Measurements from ENCODE around the gene SYT8. TPM values are rescaled to one million over a fixed set of nuclear protein-coding genes. Genes with fewer than 3 reads are reported as not detected.

SYT8 gene
- total RNA-seq, 1 donor = not detected

- TF ChIP-seq CTCF (IDR thresholded peaks at IDR 0.05; ENCODE audit: insufficient read depth, low read depth, low read length) = no peak
- DNase-seq (ENCODE audit: low read depth) = no peak
- H3K4me3 ChIP-seq (ENCODE audit: low read depth, low read length) = no peak overlapping the region
Observed at GRCh38 chr11:1879941-1880720, 45.3 kb downstream of the SYT8 start.

DNA sequence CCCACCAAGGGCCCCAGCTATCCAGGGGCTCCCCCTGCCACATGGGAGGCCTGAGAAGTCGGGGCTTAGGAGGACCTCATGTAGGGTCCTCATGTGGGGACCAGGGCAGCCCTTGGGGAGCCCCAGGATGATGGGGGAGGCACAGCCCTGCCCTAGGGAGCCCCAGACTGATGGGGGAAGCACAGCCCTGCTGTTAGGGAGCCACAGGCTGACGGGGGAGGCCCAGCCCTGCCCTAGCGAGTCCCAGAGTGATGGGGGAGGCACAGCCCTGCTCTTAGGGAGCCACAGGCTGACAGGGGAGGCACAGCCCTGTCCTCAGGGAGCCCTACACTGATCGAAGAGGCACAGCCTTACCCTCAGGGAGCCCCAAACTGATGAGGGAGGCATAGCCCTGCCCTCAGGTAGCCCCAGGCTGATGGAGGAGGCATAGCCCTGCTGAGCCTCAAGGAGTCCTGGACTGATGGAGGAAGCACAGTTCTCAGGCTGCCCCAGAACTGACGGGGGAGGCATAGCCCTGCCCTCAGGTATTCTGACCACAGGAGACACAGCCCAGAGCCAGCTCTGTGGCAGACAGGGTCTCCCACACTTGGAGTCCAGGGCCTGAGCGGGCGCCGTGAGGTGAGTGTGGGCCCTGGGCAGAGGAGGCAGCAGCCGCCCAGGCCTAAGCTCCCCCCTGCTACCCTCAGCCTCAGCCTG, 46.1 kb downstream of the SYT8 start:
- no peak for TF ChIP-seq CTCF (IDR thresholded peaks at IDR 0.05; ENCODE audit: insufficient read depth, low read depth, low read length)
- no peak for DNase-seq (ENCODE audit: low read depth)
- H3K4me3 ChIP-seq (ENCODE audit: low read depth, low read length) = no peak overlapping the region

DNA sequence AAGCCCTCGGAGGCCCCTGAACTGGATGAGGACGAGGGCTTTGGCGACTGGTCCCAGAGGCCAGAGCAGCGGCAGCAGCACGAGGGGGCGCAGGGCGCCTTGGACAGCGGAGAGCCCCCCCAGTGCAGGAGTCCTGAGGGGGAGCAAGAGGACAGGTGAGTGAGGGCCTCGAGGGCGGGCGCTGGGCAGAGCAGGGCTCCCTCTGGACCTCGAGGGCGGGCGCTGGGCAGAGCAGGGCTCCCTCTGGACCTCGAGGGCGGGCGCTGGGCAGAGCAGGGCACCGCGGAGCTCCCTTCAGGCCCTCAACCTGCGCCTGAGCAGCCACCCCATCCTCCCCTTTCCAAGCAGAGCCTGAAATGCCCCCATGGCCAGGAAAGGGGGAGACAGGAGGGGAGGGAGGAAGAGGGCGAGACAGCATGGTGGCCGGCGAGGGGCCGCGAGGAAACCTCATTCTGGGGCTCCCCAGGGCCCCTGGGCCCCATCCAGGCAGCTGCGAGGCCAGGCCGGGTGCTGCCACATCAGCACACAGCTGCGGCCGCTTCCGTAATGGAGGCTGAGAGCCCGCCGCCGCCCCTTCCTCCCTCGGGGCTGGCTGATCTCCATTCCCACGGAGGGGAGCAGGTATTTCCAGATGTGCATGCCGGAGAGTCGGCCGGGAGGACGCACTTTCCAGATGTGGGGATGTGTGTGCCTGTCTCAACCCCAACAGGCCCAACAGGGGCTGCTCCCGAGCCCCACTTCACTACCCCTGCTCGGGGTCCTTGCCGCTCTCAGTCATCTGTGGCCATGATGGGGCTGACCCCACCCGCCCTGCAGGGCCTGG, 46.9 kb downstream of the SYT8 start:
- peak; percentile 39 for DNase-seq (ENCODE audit: low read depth)
- no peak for TF ChIP-seq CTCF (IDR thresholded peaks at IDR 0.05; ENCODE audit: insufficient read depth, low read depth, low read length)
- H3K4me3 ChIP-seq (ENCODE audit: low read depth, low read length) = no peak overlapping the region

GRCh38 chr11:1882265-1883238, 47.8 kb downstream of the SYT8 start:
- TF ChIP-seq CTCF (IDR thresholded peaks at IDR 0.05; ENCODE audit: insufficient read depth, low read depth, low read length) = peak; percentile 86
- no peak overlapping the region for H3K4me3 ChIP-seq (ENCODE audit: low read depth, low read length)
- peak; percentile 76 for DNase-seq (ENCODE audit: low read depth)

DNA sequence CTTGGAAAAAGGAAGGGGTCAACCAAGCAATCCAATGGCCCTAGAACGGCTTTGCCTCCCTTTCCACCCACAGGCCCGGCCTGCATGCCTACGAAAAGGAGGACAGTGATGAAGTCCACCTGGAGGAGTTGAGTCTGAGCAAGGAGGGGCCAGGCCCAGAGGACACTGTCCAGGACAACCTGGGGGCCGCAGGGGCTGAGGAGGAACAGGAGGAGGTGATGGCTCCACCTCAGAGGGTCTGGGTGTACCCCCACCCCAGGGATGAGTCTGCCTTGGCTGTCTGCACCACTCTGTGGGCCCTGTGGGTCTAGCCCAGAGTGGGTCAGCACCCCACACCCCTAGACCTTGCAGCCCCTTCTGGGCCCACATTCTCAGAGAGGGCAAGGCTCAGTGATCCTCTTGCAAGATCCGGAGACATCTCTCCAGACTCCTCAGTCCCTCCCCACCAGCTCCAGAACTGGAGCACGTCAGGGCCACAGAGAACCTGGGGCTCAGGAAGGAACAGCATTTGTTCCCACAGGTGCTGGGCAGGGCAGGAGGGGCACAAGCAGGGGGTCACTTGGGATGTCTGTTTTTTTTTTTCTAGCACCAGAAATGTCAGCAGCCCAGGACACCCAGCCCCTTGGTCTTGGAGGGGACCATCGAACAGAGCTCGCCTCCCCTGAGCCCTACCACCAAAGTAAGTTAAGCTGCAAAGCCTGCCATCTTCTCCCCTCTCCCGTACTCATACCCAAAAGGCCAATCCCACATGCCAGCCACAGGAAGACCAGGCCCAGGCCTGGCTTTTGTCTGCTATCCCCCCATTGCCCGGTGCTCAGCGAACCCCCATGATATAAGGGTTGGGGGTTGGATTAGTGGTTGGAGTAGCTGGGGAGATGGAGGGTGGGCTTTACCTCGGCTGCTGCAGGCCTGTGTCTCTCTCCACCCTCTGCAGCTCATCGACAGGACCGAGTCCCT, 48.8 kb downstream of the SYT8 start:
- no peak for DNase-seq (ENCODE audit: low read depth)
- no peak for TF ChIP-seq CTCF (IDR thresholded peaks at IDR 0.05; ENCODE audit: insufficient read depth, low read depth, low read length)
- no peak overlapping the region for H3K4me3 ChIP-seq (ENCODE audit: low read depth, low read length)
